Measurements from ENCODE around the gene RIN1.

DNA sequence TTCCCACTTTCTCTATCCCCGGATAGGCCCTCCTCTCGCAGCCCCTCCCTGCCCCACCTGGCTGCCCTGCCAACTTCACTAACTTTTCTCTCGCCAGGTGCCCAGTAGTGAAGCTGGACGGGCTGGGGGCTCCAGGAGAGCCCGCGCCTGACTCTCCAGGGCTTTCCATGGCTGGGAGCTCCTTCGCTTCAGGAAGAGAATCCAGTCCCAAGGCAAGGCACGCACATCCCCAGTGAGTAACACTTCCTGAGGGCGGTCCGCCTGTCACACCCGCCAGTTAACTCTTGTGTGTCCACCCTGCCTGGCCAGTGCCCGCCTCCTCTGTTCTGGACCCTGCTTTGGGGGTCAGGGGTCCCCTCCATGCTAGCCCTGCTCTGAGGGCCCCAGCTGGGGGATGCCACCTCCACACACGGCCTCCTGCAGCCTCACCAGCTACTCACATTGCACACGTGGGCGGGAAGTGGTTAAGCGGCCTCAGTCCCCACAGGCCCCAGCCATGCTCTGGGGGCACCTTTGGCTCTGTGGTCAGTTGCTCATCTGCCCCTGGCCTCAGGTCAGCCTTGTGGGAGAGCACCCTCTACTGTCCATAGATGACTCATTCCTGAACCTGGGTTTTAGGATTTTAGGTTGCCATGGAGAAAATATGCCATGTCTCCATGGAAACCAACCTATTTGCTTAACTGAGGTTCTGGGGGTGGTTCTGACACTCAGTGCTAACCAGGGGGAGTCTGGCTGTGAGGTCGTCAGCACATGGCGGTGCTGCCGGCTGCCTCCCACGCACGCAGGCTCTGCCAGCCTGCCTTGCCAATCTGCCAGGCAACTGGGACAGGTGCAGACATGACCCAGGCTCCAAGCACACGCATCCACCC, at the start of gene RIN1:
- TF ChIP-seq EZH2 (IDR thresholded peaks at IDR 0.05; ENCODE audit: borderline replicate concordance, low read depth, low read length, severe bottlenecking) (no peak), POLR2A (IDR thresholded peaks at IDR 0.05; ENCODE audit: low read depth, low read length) (peak; percentile 87), POLR2AphosphoS5 (IDR thresholded peaks at IDR 0.05; ENCODE audit: insufficient read depth, low read depth, low read length) (peak; percentile 77), MYC (IDR thresholded peaks at IDR 0.05; ENCODE audit: low read depth, low read length) (peak; percentile 55), JUN (IDR thresholded peaks at IDR 0.05; ENCODE audit: borderline replicate concordance, insufficient read depth, insufficient read length, low read depth) (peak; percentile 72), FOS (IDR thresholded peaks at IDR 0.05; ENCODE audit: borderline replicate concordance, insufficient read depth, low read length) (peak; percentile 88), GATA2 (IDR thresholded peaks at IDR 0.05; ENCODE audit: insufficient read depth, insufficient read length, low read depth, low read length) (no peak)
- TF ChIP-seq, protein P1, sequence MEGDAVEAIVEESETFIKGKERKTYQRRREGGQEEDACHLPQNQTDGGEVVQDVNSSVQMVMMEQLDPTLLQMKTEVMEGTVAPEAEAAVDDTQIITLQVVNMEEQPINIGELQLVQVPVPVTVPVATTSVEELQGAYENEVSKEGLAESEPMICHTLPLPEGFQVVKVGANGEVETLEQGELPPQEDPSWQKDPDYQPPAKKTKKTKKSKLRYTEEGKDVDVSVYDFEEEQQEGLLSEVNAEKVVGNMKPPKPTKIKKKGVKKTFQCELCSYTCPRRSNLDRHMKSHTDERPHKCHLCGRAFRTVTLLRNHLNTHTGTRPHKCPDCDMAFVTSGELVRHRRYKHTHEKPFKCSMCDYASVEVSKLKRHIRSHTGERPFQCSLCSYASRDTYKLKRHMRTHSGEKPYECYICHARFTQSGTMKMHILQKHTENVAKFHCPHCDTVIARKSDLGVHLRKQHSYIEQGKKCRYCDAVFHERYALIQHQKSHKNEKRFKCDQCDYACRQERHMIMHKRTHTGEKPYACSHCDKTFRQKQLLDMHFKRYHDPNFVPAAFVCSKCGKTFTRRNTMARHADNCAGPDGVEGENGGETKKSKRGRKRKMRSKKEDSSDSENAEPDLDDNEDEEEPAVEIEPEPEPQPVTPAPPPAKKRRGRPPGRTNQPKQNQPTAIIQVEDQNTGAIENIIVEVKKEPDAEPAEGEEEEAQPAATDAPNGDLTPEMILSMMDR (IDR thresholded peaks at IDR 0.05; ENCODE audit: extremely low read depth in 1 of 2, insufficient read depth in 1 of 2, low read depth in 1 of 2, low read length in 2 of 2), result peak in 1 of 2 donors; percentile 3
- TF ChIP-seq, protein P2, sequence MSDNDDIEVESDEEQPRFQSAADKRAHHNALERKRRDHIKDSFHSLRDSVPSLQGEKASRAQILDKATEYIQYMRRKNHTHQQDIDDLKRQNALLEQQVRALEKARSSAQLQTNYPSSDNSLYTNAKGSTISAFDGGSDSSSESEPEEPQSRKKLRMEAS (IDR thresholded peaks at IDR 0.05; ENCODE audit: insufficient read depth, insufficient read length), result peak; percentile 2

All from endothelial cell of umbilical vein (primary cell).